ENCODE results near the gene ADH4.

- TF ChIP-seq, protein P1, sequence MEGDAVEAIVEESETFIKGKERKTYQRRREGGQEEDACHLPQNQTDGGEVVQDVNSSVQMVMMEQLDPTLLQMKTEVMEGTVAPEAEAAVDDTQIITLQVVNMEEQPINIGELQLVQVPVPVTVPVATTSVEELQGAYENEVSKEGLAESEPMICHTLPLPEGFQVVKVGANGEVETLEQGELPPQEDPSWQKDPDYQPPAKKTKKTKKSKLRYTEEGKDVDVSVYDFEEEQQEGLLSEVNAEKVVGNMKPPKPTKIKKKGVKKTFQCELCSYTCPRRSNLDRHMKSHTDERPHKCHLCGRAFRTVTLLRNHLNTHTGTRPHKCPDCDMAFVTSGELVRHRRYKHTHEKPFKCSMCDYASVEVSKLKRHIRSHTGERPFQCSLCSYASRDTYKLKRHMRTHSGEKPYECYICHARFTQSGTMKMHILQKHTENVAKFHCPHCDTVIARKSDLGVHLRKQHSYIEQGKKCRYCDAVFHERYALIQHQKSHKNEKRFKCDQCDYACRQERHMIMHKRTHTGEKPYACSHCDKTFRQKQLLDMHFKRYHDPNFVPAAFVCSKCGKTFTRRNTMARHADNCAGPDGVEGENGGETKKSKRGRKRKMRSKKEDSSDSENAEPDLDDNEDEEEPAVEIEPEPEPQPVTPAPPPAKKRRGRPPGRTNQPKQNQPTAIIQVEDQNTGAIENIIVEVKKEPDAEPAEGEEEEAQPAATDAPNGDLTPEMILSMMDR (conservative IDR thresholded peaks at IDR 0.05; ENCODE audit: low read depth, low read length), result no peak
- no peak for TF ChIP-seq POLR2A (IDR thresholded peaks at IDR 0.05; ENCODE audit: low read depth, low read length)
- no peak for TF ChIP-seq RCOR1 (IDR thresholded peaks at IDR 0.05; ENCODE audit: insufficient replicate concordance, low read length)
- no peak for TF ChIP-seq CEBPB (IDR thresholded peaks at IDR 0.05; ENCODE audit: low read depth, low read length)
- TF ChIP-seq BHLHE40 (IDR thresholded peaks at IDR 0.05; ENCODE audit: low read depth, low read length), result no peak
- no peak for TF ChIP-seq MXI1 (IDR thresholded peaks at IDR 0.05; ENCODE audit: borderline replicate concordance, low read depth, low read length)
- no peak for TF ChIP-seq MAFK (IDR thresholded peaks at IDR 0.05; ENCODE audit: low read depth, low read length)
- TF ChIP-seq MAZ (IDR thresholded peaks at IDR 0.05; ENCODE audit: borderline replicate concordance, low read depth, low read length), result no peak
- TF ChIP-seq RFX5 (IDR thresholded peaks at IDR 0.05; ENCODE audit: low read depth, low read length), result no peak
- no peak for TF ChIP-seq SMC3 (IDR thresholded peaks at IDR 0.05; ENCODE audit: low read depth, low read length)
Observed at GRCh38 chr4:99190336-99190735, 46.2 kb upstream of the ADH4 start.

All from IMR-90 (cell line).